ENCODE measurements around the gene JAZF1.
"Not testable (repeated sequence)": the region's sequence is repeated elsewhere in the genome, so short reads cannot be mapped to it uniquely, and the experiment has no call there.

JAZF1 gene

GRCh38 chr7:27866828-27867672, 313.5 kb downstream of the JAZF1 start:
- in situ Hi-C loops (cut with HindIII; ENCODE audit: low sequenced_read_pairs): no loop called here

- in situ Hi-C loops (cut with HindIII; ENCODE audit: low sequenced_read_pairs): no loop called here
Measured at GRCh38 chr7:27866256-27866655, 314.3 kb downstream of the JAZF1 start.

GRCh38 chr7:27863880-27864279, 316.7 kb downstream of the JAZF1 start:
- in situ Hi-C loops (cut with HindIII; ENCODE audit: low sequenced_read_pairs): no loop called here

- in situ Hi-C loops (cut with HindIII; ENCODE audit: low sequenced_read_pairs): no loop called here
Measured at GRCh38 chr7:27861747-27862146, 318.8 kb downstream of the JAZF1 start.

GRCh38 chr7:27860800-27861199, 319.8 kb downstream of the JAZF1 start:
- in situ Hi-C loops (cut with HindIII; ENCODE audit: low sequenced_read_pairs): no loop called here

- in situ Hi-C loops (cut with HindIII; ENCODE audit: low sequenced_read_pairs): not testable (repeated sequence)
Measured at GRCh38 chr7:27856703-27857485, 323.7 kb downstream of the JAZF1 start.

GRCh38 chr7:27850531-27850930, 330.1 kb downstream of the JAZF1 start:
- in situ Hi-C loops (cut with HindIII; ENCODE audit: low sequenced_read_pairs): no loop called here

- in situ Hi-C loops (cut with HindIII; ENCODE audit: low sequenced_read_pairs): no loop called here
Measured at GRCh38 chr7:27846388-27846787, 334.2 kb downstream of the JAZF1 start.

- in situ Hi-C loops (cut with HindIII; ENCODE audit: low sequenced_read_pairs): no loop called here
Measured at GRCh38 chr7:27843584-27844305, 336.9 kb downstream of the JAZF1 start.

GRCh38 chr7:27842851-27843250, 337.7 kb downstream of the JAZF1 start:
- in situ Hi-C loops (cut with HindIII; ENCODE audit: low sequenced_read_pairs): no loop called here

- in situ Hi-C loops (cut with HindIII; ENCODE audit: low sequenced_read_pairs): no loop called here
Measured at GRCh38 chr7:27842094-27842692, 338.4 kb downstream of the JAZF1 start.

GRCh38 chr7:27840760-27841364, 339.7 kb downstream of the JAZF1 start:
- in situ Hi-C loops (cut with HindIII; ENCODE audit: low sequenced_read_pairs): no loop called here

GRCh38 chr7:27840313-27840712, 340.3 kb downstream of the JAZF1 start:
- in situ Hi-C loops (cut with HindIII; ENCODE audit: low sequenced_read_pairs): no loop called here

- in situ Hi-C loops (cut with HindIII; ENCODE audit: low sequenced_read_pairs): no loop called here
Measured at GRCh38 chr7:27839099-27839498, 341.5 kb downstream of the JAZF1 start.

GRCh38 chr7:27836536-27836935, 344.1 kb downstream of the JAZF1 start:
- in situ Hi-C loops (cut with HindIII; ENCODE audit: low sequenced_read_pairs): no loop called here

GRCh38 chr7:27835376-27835775, 345.2 kb downstream of the JAZF1 start:
- in situ Hi-C loops (cut with HindIII; ENCODE audit: low sequenced_read_pairs): no loop called here

GRCh38 chr7:27834179-27834921, 346.2 kb downstream of the JAZF1 start:
- in situ Hi-C loops (cut with HindIII; ENCODE audit: low sequenced_read_pairs): no loop called here

GRCh38 chr7:27826357-27826756, 354.2 kb downstream of the JAZF1 start:
- in situ Hi-C loops (cut with HindIII; ENCODE audit: low sequenced_read_pairs): loop anchor here (5.0 kb wide), 2 partner anchors 39 to 196 kb away; no protein-coding TSS in a partner anchor

GRCh38 chr7:27825891-27826290, 354.7 kb downstream of the JAZF1 start:
- in situ Hi-C loops (cut with HindIII; ENCODE audit: low sequenced_read_pairs): loop anchor here (5.0 kb wide), 2 partner anchors 39 to 196 kb away; no protein-coding TSS in a partner anchor

- in situ Hi-C loops (cut with HindIII; ENCODE audit: low sequenced_read_pairs): no loop called here
Measured at GRCh38 chr7:27822245-27822644, 358.4 kb downstream of the JAZF1 start.

Measured in endothelial cell of hepatic sinusoid (primary cell).